Stomach (tissue), 9 donors: ENCODE results near the gene XIRP2. TPM values are rescaled to one million over a fixed set of nuclear protein-coding genes. Genes with fewer than 3 reads are reported as not detected.
"Not testable (repeated sequence)": the region's sequence is repeated elsewhere in the genome, so short reads cannot be mapped to it uniquely, and the experiment has no call there.

ENCODE experiments used
- DNase-seq, 2 donors: peaks; one replicate each; pipeline versions ENCODE4 v3.0.0 to v3.0.0-alpha.2; 2013 to 2019
- H3K27ac ChIP-seq, 5 donors: fragments of 200-600 bp in 4 of 5; sonication (generic) in 4 of 5; one replicate each; pipeline ENCODE4 v1.5.1; 2013 to 2019; ENCODE audit warnings: mild to moderate bottlenecking in 1 of 5, moderate library complexity in 1 of 5
- H3K27me3 ChIP-seq, 3 donors: fragments of 200-600 bp; sonication (generic); one replicate each; pipeline ENCODE4 v1.5.1; 2017 to 2019; ENCODE audit warnings: mixed run types in 1 of 3
- H3K36me3 ChIP-seq, 4 donors: fragments of 200-600 bp; sonication (generic); 1 replicate in 3 of 4; 2 replicates in 1 of 4; pipeline ENCODE4 v1.5.1; 2016 to 2019
- H3K4me1 ChIP-seq, 4 donors: fragments of 200-600 bp; sonication (generic); one replicate each; pipeline ENCODE4 v1.5.1; 2016 to 2019
- H3K4me3 ChIP-seq, 4 donors: fragments of 200-600 bp; sonication (generic) in 3 of 4; one replicate each; pipeline ENCODE4 v1.5.1; 2016 to 2019; ENCODE audit warnings: mild to moderate bottlenecking in 1 of 4
- H3K9me3 ChIP-seq, 4 donors: fragments of 200-600 bp; sonication (generic); one replicate each; pipeline ENCODE4 v1.5.1; 2016 to 2019
- CTCF ChIP-seq, 7 experiments: fragments of 450-650 bp in 4 of 7; fragments of 200-600 bp in 3 of 7; sonication (generic) in 3 of 7; IDR thresholded peaks; one replicate each; pipeline ENCODE4 v1.5.1; 2016 to 2019; ENCODE audit warnings: antibody characterized with exemption in 7 of 7, control low read depth in 2 of 7, mild to moderate bottlenecking in 1 of 7
- EP300 ChIP-seq: sonication (generic); formaldehyde crosslinking; IDR thresholded peaks from one replicate; pipeline ENCODE4 v1.6.1; 2017; ENCODE audit warnings: antibody characterized with exemption
- POLR2A ChIP-seq, 4 donors: fragments of 450-650 bp; IDR thresholded peaks; one replicate each; pipeline ENCODE4 v1.6.1; 2016; ENCODE audit warnings: antibody characterized with exemption in 4 of 4, control low read depth in 2 of 4, mild to moderate bottlenecking in 1 of 4, moderate library complexity in 1 of 4
- POLR2AphosphoS5 ChIP-seq, 3 donors: sonication (generic); formaldehyde crosslinking; IDR thresholded peaks; one replicate each; pipeline ENCODE4 v1.6.1; 2016; ENCODE audit warnings: antibody characterized with exemption in 3 of 3
- WGBS, 5 donors: extraction: QIAGEN DNeasy Blood & Tissue Kit in 3 of 5; methylation state at CpG; one replicate each; pipeline versions ENCODE4 v1.1.5 to v1.1.7; 2013 to 2018; 5-methylcytosine and 5-hydroxymethylcytosine counted together
- intact Hi-C: fragments of 100-400 bp; cut with DNase I; formaldehyde crosslinking; loops from one replicate; pipeline ENCODE4 v1.15.1; 2023; ENCODE audit warnings: low total_unique reads
- polyA plus RNA-seq, 3 donors: library from polyadenylated mRNA; stranded (reverse); fragments of 200-250 nt; gene quantifications; one replicate each; pipeline ENCODE4 v1.2.3, GENCODE V29; 2013
- total RNA-seq, 5 donors: library from RNA; depleted of rRNA; stranded (reverse); fragments of >200 nt; gene quantifications; one replicate each; pipeline versions ENCODE4 v1.1.0 to v1.2.3, GENCODE V29; 2014 to 2016
- donor health status: healthy with polysubstance abuse.
- donor health status: Bipolar disorder and iron deficiency.
- donor health status: healthy.

Gene XIRP2
- total and polyA plus RNA-seq, 8 donors: 0.10 to 3.2 (median 0.19) TPM; not detected in 4

GRCh38 chr2:167100506-167100905 is 212.2 kb downstream of the XIRP2 start:
- intact Hi-C loops: no loop called here
- no peak overlapping the region for H3K27ac ChIP-seq
- no peak overlapping the region for H3K4me3 ChIP-seq
- no peaks in the 10 kb centered on the region for H3K36me3 ChIP-seq
- DNase-seq: no peak
- no peaks in the 10 kb centered on the region for H3K27me3 ChIP-seq
- WGBS, 5 donors: 58 to 89% (median 83%) methylated on average over 2 of the region's 2 CpGs
- H3K4me1 ChIP-seq: no peaks in the 10 kb centered on the region
- H3K9me3 ChIP-seq: peaks cover 0 to 10% (median 0%) of the 10 kb centered on the region in 4 donors
- TF ChIP-seq CTCF (IDR thresholded peaks at IDR 0.05) (no peak), POLR2AphosphoS5 (IDR thresholded peaks at IDR 0.05) (no peak), EP300 (no peak), POLR2A (IDR thresholded peaks at IDR 0.05) (no peak)

GRCh38 chr2:167103028-167103756 is 214.9 kb downstream of the XIRP2 start:
- intact Hi-C loops: no loop called here
- DNase-seq: peak in 1 of 2 donors; percentile 16
- Histone ChIP-seq H3K4me1 (no peaks in the 10 kb centered on the region), H3K36me3 (no peaks in the 10 kb centered on the region), H3K9me3 (peaks cover 0 to 10% (median 0%) of the 10 kb centered on the region in 4 donors), H3K27me3 (no peaks in the 10 kb centered on the region), H3K4me3 (no peak overlapping the region), H3K27ac (no peak overlapping the region)
- TF ChIP-seq CTCF (IDR thresholded peaks at IDR 0.05) (no peak), POLR2AphosphoS5 (IDR thresholded peaks at IDR 0.05) (no peak), EP300 (no peak), POLR2A (IDR thresholded peaks at IDR 0.05) (no peak)
- WGBS, 5 donors: 55 to 74% (median 64%) methylated on average over 5 of the region's 5 CpGs

GRCh38 chr2:167103757-167104133 is 215.5 kb downstream of the XIRP2 start:
- no peak overlapping the region for H3K27ac ChIP-seq
- TF ChIP-seq EP300: no peak
- TF ChIP-seq POLR2AphosphoS5 (IDR thresholded peaks at IDR 0.05): no peak
- no peak for TF ChIP-seq POLR2A (IDR thresholded peaks at IDR 0.05)
- TF ChIP-seq CTCF (IDR thresholded peaks at IDR 0.05): no peak
- H3K27me3 ChIP-seq: no peaks in the 10 kb centered on the region
- intact Hi-C loops: no loop called here
- H3K36me3 ChIP-seq: no peaks in the 10 kb centered on the region
- no peaks in the 10 kb centered on the region for H3K4me1 ChIP-seq
- no peak for DNase-seq
- no peak overlapping the region for H3K4me3 ChIP-seq
- H3K9me3 ChIP-seq: peaks cover 0 to 9% (median 0%) of the 10 kb centered on the region in 4 donors

- H3K4me1 ChIP-seq: no peaks in the 10 kb centered on the region
- TF ChIP-seq POLR2A (IDR thresholded peaks at IDR 0.05) (no peak), EP300 (no peak), POLR2AphosphoS5 (IDR thresholded peaks at IDR 0.05) (no peak)
- H3K36me3 ChIP-seq: no peaks in the 10 kb centered on the region
- DNase-seq: no peak
- H3K27ac ChIP-seq: no peak overlapping the region
- 61 to 71% (median 67%) methylated on average over 3 of the region's 3 CpGs for WGBS, 5 donors
- intact Hi-C loops: no loop called here
- H3K4me3 ChIP-seq: no peak overlapping the region
- H3K27me3 ChIP-seq: no peaks in the 10 kb centered on the region
- H3K9me3 ChIP-seq: peaks cover 0 to 8% (median 0%) of the 10 kb centered on the region in 4 donors
These were observed 216.4 kb downstream of the XIRP2 start for GRCh38 chr2:167104691-167105090.

- H3K4me1 ChIP-seq, H3K36me3 ChIP-seq, DNase-seq, H3K4me3 ChIP-seq, H3K27ac ChIP-seq, intact Hi-C loops, H3K9me3 ChIP-seq, H3K27me3 ChIP-seq: not testable (repeated sequence)
These were observed 221.4 kb downstream of the XIRP2 start for GRCh38 chr2:167109682-167110081.
